PC-3 (cell line): ENCODE data around the gene ZNF423.

ENCODE experiments used
- CTCF ChIP-seq: fragments of 300-600 bp; sonication (generic); conservative IDR thresholded peaks from 2 replicates; pipeline ENCODE4 v1.5.1; 2017; ENCODE audit warnings: antibody characterized with exemption, low read depth, mild to moderate bottlenecking, low read length
- EZH2 ChIP-seq: fragments of 300-600 bp; sonication (generic); IDR thresholded peaks from one replicate; pipeline ENCODE4 v1.6.1; 2017; ENCODE audit warnings: antibody characterized with exemption, mild to moderate bottlenecking, low read length; ENCODE audit not compliant: unreplicated experiment
- EZH2phosphoT487 ChIP-seq: fragments of 300-600 bp; sonication (generic); IDR thresholded peaks from 2 replicates; pipeline ENCODE4 v1.6.1; 2018; ENCODE audit warnings: mild to moderate bottlenecking, antibody characterized with exemption, low read length, borderline replicate concordance

- TF ChIP-seq CTCF (no peak), EZH2 (no peak), EZH2phosphoT487 (no peak)
Measured at GRCh38 chr16:49793244-49793643, 62.7 kb downstream of the ZNF423 start.
